HG02870 (cell line): Measurements from ENCODE around the gene HOXB3.

Source experiments
- ATAC-seq: cut with Tn5 transposase; IDR thresholded peaks from one replicate; pipeline ENCODE4 v1.9.1; 2021; ENCODE audit warnings: mild to moderate bottlenecking, moderate library complexity; ENCODE audit not compliant: unreplicated experiment

HOXB3 gene

GRCh38 chr17:48600244-48601098 is 10.4 kb upstream of the HOXB3 start:
- ATAC-seq = no peak

- ATAC-seq = no peak
Observed at GRCh38 chr17:48599354-48599753, 9.3 kb upstream of the HOXB3 start.

- no peak for ATAC-seq
Observed at GRCh38 chr17:48598736-48599135, 8.7 kb upstream of the HOXB3 start.

- ATAC-seq = no peak
Observed at GRCh38 chr17:48597778-48598631, 8.0 kb upstream of the HOXB3 start.

- no peak for ATAC-seq
Observed at GRCh38 chr17:48597528-48597777, 7.4 kb upstream of the HOXB3 start.

GRCh38 chr17:48596735-48597527 is 6.9 kb upstream of the HOXB3 start:
- no peak for ATAC-seq

GRCh38 chr17:48596000-48596734 is 6.1 kb upstream of the HOXB3 start:
- no peak for ATAC-seq

- ATAC-seq = no peak
Observed at GRCh38 chr17:48595278-48595999, 5.4 kb upstream of the HOXB3 start.

- ATAC-seq = no peak
Observed at GRCh38 chr17:48594538-48595277, 4.7 kb upstream of the HOXB3 start.

- ATAC-seq = no peak
Observed at GRCh38 chr17:48593840-48594537, 3.9 kb upstream of the HOXB3 start.

- no peak for ATAC-seq
Observed at GRCh38 chr17:48593126-48593829, 3.2 kb upstream of the HOXB3 start, which contains the start of gene HOXB5. Gene HOXB5, minus strand, starts transcription at chr17:48593779. Its CDS starts 97 bp downstream, at chr17:48593682.

GRCh38 chr17:48592577-48592976 is 2.5 kb upstream of the HOXB3 start:
- ATAC-seq = no peak

- no peak for ATAC-seq
Observed at GRCh38 chr17:48592057-48592514, 2.0 kb upstream of the HOXB3 start.

- ATAC-seq = no peak
Observed at GRCh38 chr17:48591255-48592056, 1.4 kb upstream of the HOXB3 start.

GRCh38 chr17:48590607-48591161 is 643 bp upstream of the HOXB3 start:
- ATAC-seq = no peak

GRCh38 chr17:48589060-48589830 is 796 bp downstream of the HOXB3 start:
- no peak for ATAC-seq
